Neural cell (in vitro differentiated cells): ENCODE results near the gene TMEM208. TPM values are rescaled to one million over a fixed set of nuclear protein-coding genes. Genes with fewer than 3 reads are reported as not detected.
A peak's percentile ranks its signal among the peaks of the same experiment; 100 is the strongest.

Experiments
- H2AFZ ChIP-seq: fragments of 200-600, 300-800 bp; sonication (generic), shearing (Covaris generic); 2 replicates; pipeline ENCODE4 v1.6.0; 2014; ENCODE audit warnings: low read depth, mild to moderate bottlenecking, antibody characterized with exemption, low read length, moderate library complexity
- H3F3A ChIP-seq: fragments of 200-600 bp; shearing (Covaris generic); 2 replicates; pipeline ENCODE4 v1.6.1; 2016; ENCODE audit warnings: mild to moderate bottlenecking, moderate library complexity, mixed read lengths, antibody characterized with exemption, low read length; ENCODE audit not compliant: insufficient read depth, poor library complexity, severe bottlenecking
- H3K27ac ChIP-seq: fragments of 200-600, 300-800 bp; sonication (generic), shearing (Covaris generic); 2 replicates; pipeline ENCODE4 v1.5.1; 2014; ENCODE audit warnings: mild to moderate bottlenecking, low read length, moderate library complexity
- H3K27me3 ChIP-seq: fragments of 300-800, 200-600 bp; sonication (generic), shearing (Covaris generic); 2 replicates; pipeline ENCODE4 v1.6.0; 2014; ENCODE audit warnings: mild to moderate bottlenecking, low read depth, low read length, moderate library complexity; ENCODE audit not compliant: insufficient read depth
- H3K36me3 ChIP-seq: fragments of 300-800, 200-600 bp; sonication (generic), shearing (Covaris generic); 2 replicates; pipeline ENCODE4 v1.5.1; 2014; ENCODE audit warnings: mild to moderate bottlenecking, antibody characterized with exemption, low read length, moderate library complexity; ENCODE audit not compliant: insufficient read depth
- H3K4me2 ChIP-seq: fragments of 300-800, 200-600 bp; sonication (generic), shearing (Covaris generic); 2 replicates; pipeline ENCODE4 v1.6.0; 2014; ENCODE audit warnings: mild to moderate bottlenecking, low read length
- H3K4me3 ChIP-seq: fragments of 300-800, 200-600 bp; sonication (generic), shearing (Covaris generic); 2 replicates; pipeline ENCODE4 v1.5.1; 2014; ENCODE audit warnings: mild to moderate bottlenecking, low read length, moderate library complexity
- H3K79me2 ChIP-seq: fragments of 200-600 bp; shearing (Covaris generic); replicated peaks from 2 replicates; pipeline ENCODE4 v1.6.0; 2014; ENCODE audit warnings: mild to moderate bottlenecking, low read length, moderate library complexity; ENCODE audit not compliant: insufficient read depth
- H3K9ac ChIP-seq: fragments of 300-800, 200-600 bp; sonication (generic), shearing (Covaris generic); 2 replicates; pipeline ENCODE4 v1.6.1; 2016; ENCODE audit warnings: mild to moderate bottlenecking, low read length, mixed read lengths
- H3K9me2 ChIP-seq: fragments of 200-600 bp; shearing (Covaris generic); 2 replicates; pipeline ENCODE4 v1.6.1; 2016; ENCODE audit warnings: mild to moderate bottlenecking, low read length, mixed read lengths; ENCODE audit not compliant: insufficient read depth
- H3K9me3 ChIP-seq: fragments of 200-600, 300-800 bp; sonication (generic), shearing (Covaris generic); 2 replicates; pipeline ENCODE4 v1.6.1; 2016; ENCODE audit warnings: mild to moderate bottlenecking, mixed run types, low read length, moderate library complexity, mixed read lengths
- H4K20me1 ChIP-seq: fragments of 200-600 bp; shearing (Covaris generic); 2 replicates; pipeline ENCODE4 v1.6.1; 2016; ENCODE audit warnings: mild to moderate bottlenecking, mixed run types; ENCODE audit not compliant: insufficient read depth
- EP300 ChIP-seq: fragments of 450-650 bp; conservative IDR thresholded peaks from 2 replicates; pipeline ENCODE4 v1.6.1; 2014; ENCODE audit warnings: antibody characterized with exemption, mild to moderate bottlenecking, moderate library complexity; ENCODE audit not compliant: poor library complexity, severe bottlenecking
- EZH2 ChIP-seq: fragments of 200-600, 300-800 bp; shearing (Covaris generic), sonication (generic); IDR thresholded peaks from 2 replicates; pipeline ENCODE4 v1.6.1; 2014; ENCODE audit warnings: antibody characterized with exemption, low read length, borderline replicate concordance, mild to moderate bottlenecking; ENCODE audit not compliant: insufficient read depth, poor library complexity, severe bottlenecking
- MXI1 ChIP-seq: fragments of 450-650 bp; conservative IDR thresholded peaks from 2 replicates; pipeline ENCODE4 v1.6.1; 2014; ENCODE audit warnings: antibody characterized with exemption, mild to moderate bottlenecking; ENCODE audit not compliant: poor library complexity, severe bottlenecking
- POLR2AphosphoS5 ChIP-seq: IDR thresholded peaks from 2 replicates; pipeline ENCODE4 v1.6.1; 2012
- RAD21 ChIP-seq: fragments of 450-650 bp; conservative IDR thresholded peaks from 2 replicates; pipeline ENCODE4 v1.6.1; 2014; ENCODE audit warnings: antibody characterized with exemption, mild to moderate bottlenecking, moderate library complexity
- SMC3 ChIP-seq: fragments of 450-650 bp; conservative IDR thresholded peaks from 2 replicates; pipeline ENCODE4 v1.6.1; 2014; ENCODE audit warnings: antibody characterized with exemption, mild to moderate bottlenecking, moderate library complexity; ENCODE audit not compliant: poor library complexity
- TAF1 ChIP-seq: IDR thresholded peaks from 2 replicates; pipeline ENCODE4 v1.6.1; 2012; ENCODE audit warnings: low read depth
- polyA plus RNA-seq: library from polyadenylated mRNA; depleted of rRNA; stranded (reverse); fragments of >200 nt; gene quantifications from 2 replicates; pipeline ENCODE4 v1.2.3, GENCODE V29; 2014
- TF ChIP-seq, protein P1 (sequence below): IDR thresholded peaks from 2 replicates; pipeline ENCODE4 v1.6.1; 2012; ENCODE audit warnings: borderline replicate concordance
- TF ChIP-seq, protein P2 (sequence below): fragments of 450-650 bp; IDR thresholded peaks from 2 replicates; pipeline ENCODE4 v1.5.1; 2014; ENCODE audit warnings: antibody characterized with exemption, mild to moderate bottlenecking, moderate library complexity; ENCODE audit not compliant: poor library complexity, severe bottlenecking

The TMEM208 gene
- polyA plus RNA-seq, 1 donor from 2014 or later = 53.5 TPM

GRCh38 chr16:67191411-67191994 lies 35.4 kb upstream of the TMEM208 start:
- Histone ChIP-seq H3K27ac (no peak overlapping the region), H3K79me2 (peaks cover 15% of the 10 kb centered on the region), H3F3A (no peaks in the 10 kb centered on the region), H2AFZ (no peak overlapping the region), H4K20me1 (no peaks in the 10 kb centered on the region), H3K9me2 (no peaks in the 10 kb centered on the region), H3K4me3 (peak overlapping the region; percentile 100), H3K9ac (no peak overlapping the region), H3K9me3 (no peaks in the 10 kb centered on the region), H3K36me3 (no peaks in the 10 kb centered on the region), H3K27me3 (no peaks in the 10 kb centered on the region), H3K4me2 (no peak overlapping the region)
- TF ChIP-seq, protein P1, sequence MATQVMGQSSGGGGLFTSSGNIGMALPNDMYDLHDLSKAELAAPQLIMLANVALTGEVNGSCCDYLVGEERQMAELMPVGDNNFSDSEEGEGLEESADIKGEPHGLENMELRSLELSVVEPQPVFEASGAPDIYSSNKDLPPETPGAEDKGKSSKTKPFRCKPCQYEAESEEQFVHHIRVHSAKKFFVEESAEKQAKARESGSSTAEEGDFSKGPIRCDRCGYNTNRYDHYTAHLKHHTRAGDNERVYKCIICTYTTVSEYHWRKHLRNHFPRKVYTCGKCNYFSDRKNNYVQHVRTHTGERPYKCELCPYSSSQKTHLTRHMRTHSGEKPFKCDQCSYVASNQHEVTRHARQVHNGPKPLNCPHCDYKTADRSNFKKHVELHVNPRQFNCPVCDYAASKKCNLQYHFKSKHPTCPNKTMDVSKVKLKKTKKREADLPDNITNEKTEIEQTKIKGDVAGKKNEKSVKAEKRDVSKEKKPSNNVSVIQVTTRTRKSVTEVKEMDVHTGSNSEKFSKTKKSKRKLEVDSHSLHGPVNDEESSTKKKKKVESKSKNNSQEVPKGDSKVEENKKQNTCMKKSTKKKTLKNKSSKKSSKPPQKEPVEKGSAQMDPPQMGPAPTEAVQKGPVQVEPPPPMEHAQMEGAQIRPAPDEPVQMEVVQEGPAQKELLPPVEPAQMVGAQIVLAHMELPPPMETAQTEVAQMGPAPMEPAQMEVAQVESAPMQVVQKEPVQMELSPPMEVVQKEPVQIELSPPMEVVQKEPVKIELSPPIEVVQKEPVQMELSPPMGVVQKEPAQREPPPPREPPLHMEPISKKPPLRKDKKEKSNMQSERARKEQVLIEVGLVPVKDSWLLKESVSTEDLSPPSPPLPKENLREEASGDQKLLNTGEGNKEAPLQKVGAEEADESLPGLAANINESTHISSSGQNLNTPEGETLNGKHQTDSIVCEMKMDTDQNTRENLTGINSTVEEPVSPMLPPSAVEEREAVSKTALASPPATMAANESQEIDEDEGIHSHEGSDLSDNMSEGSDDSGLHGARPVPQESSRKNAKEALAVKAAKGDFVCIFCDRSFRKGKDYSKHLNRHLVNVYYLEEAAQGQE = no peak
- TF ChIP-seq SMC3 (no peak), TAF1 (no peak), RAD21 (no peak), MXI1 (no peak), EP300 (no peak), EZH2 (no peak), POLR2AphosphoS5 (no peak)
- TF ChIP-seq, protein P2, sequence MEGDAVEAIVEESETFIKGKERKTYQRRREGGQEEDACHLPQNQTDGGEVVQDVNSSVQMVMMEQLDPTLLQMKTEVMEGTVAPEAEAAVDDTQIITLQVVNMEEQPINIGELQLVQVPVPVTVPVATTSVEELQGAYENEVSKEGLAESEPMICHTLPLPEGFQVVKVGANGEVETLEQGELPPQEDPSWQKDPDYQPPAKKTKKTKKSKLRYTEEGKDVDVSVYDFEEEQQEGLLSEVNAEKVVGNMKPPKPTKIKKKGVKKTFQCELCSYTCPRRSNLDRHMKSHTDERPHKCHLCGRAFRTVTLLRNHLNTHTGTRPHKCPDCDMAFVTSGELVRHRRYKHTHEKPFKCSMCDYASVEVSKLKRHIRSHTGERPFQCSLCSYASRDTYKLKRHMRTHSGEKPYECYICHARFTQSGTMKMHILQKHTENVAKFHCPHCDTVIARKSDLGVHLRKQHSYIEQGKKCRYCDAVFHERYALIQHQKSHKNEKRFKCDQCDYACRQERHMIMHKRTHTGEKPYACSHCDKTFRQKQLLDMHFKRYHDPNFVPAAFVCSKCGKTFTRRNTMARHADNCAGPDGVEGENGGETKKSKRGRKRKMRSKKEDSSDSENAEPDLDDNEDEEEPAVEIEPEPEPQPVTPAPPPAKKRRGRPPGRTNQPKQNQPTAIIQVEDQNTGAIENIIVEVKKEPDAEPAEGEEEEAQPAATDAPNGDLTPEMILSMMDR = no peak

- Histone ChIP-seq H3K9ac (peak within 1 kb of the TSS; percentile 89), H3K27me3 (no peaks in the 10 kb centered on the region), H3K4me3 (peak within 1 kb of the TSS; percentile 100), H2AFZ (peak within 1 kb of the TSS; percentile 52), H3K9me2 (no peaks in the 10 kb centered on the region), H3K27ac (peak within 1 kb of the TSS; percentile 48), H3F3A (no peaks in the 10 kb centered on the region), H3K36me3 (no peaks in the 10 kb centered on the region), H3K79me2 (peaks cover 15% of the 10 kb centered on the region), H4K20me1 (no peaks in the 10 kb centered on the region), H3K9me3 (no peaks in the 10 kb centered on the region), H3K4me2 (peak within 1 kb of the TSS; percentile 86)
- no peak for TF ChIP-seq RAD21
- peak; percentile 81 for TF ChIP-seq POLR2AphosphoS5
- TF ChIP-seq EP300 = peak; percentile 50
- TF ChIP-seq MXI1 = peak; percentile 92
- TF ChIP-seq TAF1 = peak; percentile 58
- peak; percentile 33 for TF ChIP-seq SMC3
Observed at GRCh38 chr16:67191995-67192681, 34.8 kb upstream of the TMEM208 start, which contains the start of gene E2F4. E2F4 (plus strand) TSS chr16:67192155; CDS start chr16:67192228, 73 bp downstream.
